IMR-90 (cell line): ENCODE data around the gene UCP3. TPM values are rescaled to one million over a fixed set of nuclear protein-coding genes. Genes with fewer than 3 reads are reported as not detected.

Experiments
- ATAC-seq: fragments of 200-7000 bp; cut with Tn5 transposase; 2 replicates; pipeline ENCODE4 v1.9.1; 2020; ENCODE audit warnings: low read depth, mild to moderate bottlenecking, moderate library complexity
- BruUV-seq: library from RNA; stranded (reverse); fragments of 400-500 nt; replicated peaks from 2 replicates; lab custom pipeline; 2021; lab: Mats Ljungman, UMichigan
- CTCF ChIA-PET: fragments of 300-600 bp; formaldehyde crosslinking; extraction: SDS; loops from one replicate; lab custom pipeline; 2021; ENCODE audit warnings: antibody characterized with exemption; lab: Yijun Ruan, JAX
- POLR2A ChIA-PET: fragments of 300-600 bp; sonication (Branson Sonifier 250); formaldehyde crosslinking; loops from one replicate; lab custom pipeline; 2022; ENCODE audit warnings: antibody characterized with exemption; ENCODE audit not compliant: unreplicated experiment; lab: Charles Lee
- DNase-seq: peaks from one replicate; pipeline ENCODE4 v3.0.0; 2013
- H2AFZ ChIP-seq: replicated peaks from 2 replicates; pipeline ENCODE3; 2013; ENCODE audit warnings: low read length, mild to moderate bottlenecking; ENCODE audit not compliant: poor library complexity
- H2AK5ac ChIP-seq: 2 replicates; pipeline ENCODE4 v1.6.1; 2013; ENCODE audit warnings: low read depth, low read length, inconsistent platforms
- H2AK9ac ChIP-seq: replicated peaks from 2 replicates; pipeline ENCODE3; 2013; ENCODE audit warnings: mild to moderate bottlenecking, low read depth, low read length, moderate library complexity; ENCODE audit not compliant: poor library complexity
- H2BK120ac ChIP-seq: 2 replicates; pipeline ENCODE4 v1.6.1; 2013; ENCODE audit warnings: low read depth, low read length, inconsistent platforms
- H2BK15ac ChIP-seq: 3 replicates; pipeline ENCODE4 v1.6.1; 2013; ENCODE audit warnings: low read depth, low read length, inconsistent platforms
- H2BK20ac ChIP-seq: 2 replicates; pipeline ENCODE4 v1.6.1; 2013; ENCODE audit warnings: low read depth, mild to moderate bottlenecking, inconsistent platforms, low read length, moderate library complexity
- H2BK5ac ChIP-seq: 2 replicates; pipeline ENCODE4 v1.6.1; 2013; ENCODE audit warnings: mild to moderate bottlenecking, low read depth, low read length, inconsistent platforms; ENCODE audit not compliant: poor library complexity, severe bottlenecking
- H3K14ac ChIP-seq: replicated peaks from 2 replicates; pipeline ENCODE4 v1.6.1; 2013; ENCODE audit warnings: low read depth, low read length, inconsistent platforms
- H3K18ac ChIP-seq: 2 replicates; pipeline ENCODE4 v1.6.1; 2013; ENCODE audit warnings: low read depth, low read length, control low read depth
- H3K23ac ChIP-seq: 2 replicates; pipeline ENCODE4 v1.6.1; 2013; ENCODE audit warnings: low read depth, low read length, inconsistent platforms
- H3K27ac ChIP-seq: 2 replicates; pipeline ENCODE4 v1.5.1; 2013; ENCODE audit warnings: mild to moderate bottlenecking, control low read depth, low read length; ENCODE audit not compliant: insufficient read depth
- H3K27me3 ChIP-seq: 2 replicates; pipeline ENCODE4 v1.6.1; 2013; ENCODE audit warnings: low read length; ENCODE audit not compliant: control insufficient read depth, insufficient read depth
- H3K36me3 ChIP-seq: 2 replicates; pipeline ENCODE4 v1.6.1; 2013; ENCODE audit warnings: low read length, mixed read lengths; ENCODE audit not compliant: control insufficient read depth, insufficient read depth
- H3K4ac ChIP-seq: 2 replicates; pipeline ENCODE4 v1.6.1; 2013; ENCODE audit warnings: low read depth, low read length, inconsistent platforms
- H3K4me1 ChIP-seq: 2 replicates; pipeline ENCODE4 v1.6.1; 2013; ENCODE audit warnings: low read length, mixed read lengths; ENCODE audit not compliant: control insufficient read depth, insufficient read depth
- H3K4me2 ChIP-seq: 2 replicates; pipeline ENCODE4 v1.6.1; 2013; ENCODE audit warnings: low read depth, mild to moderate bottlenecking, control low read depth, low read length, moderate library complexity
- H3K4me3 ChIP-seq: 2 replicates; pipeline ENCODE4 v1.5.1; 2013; ENCODE audit warnings: low read depth, mild to moderate bottlenecking, control low read depth, low read length, moderate library complexity; ENCODE audit not compliant: insufficient read depth
- H3K56ac ChIP-seq: 2 replicates; pipeline ENCODE4 v1.6.1; 2013; ENCODE audit warnings: low read length, inconsistent platforms; ENCODE audit not compliant: insufficient read depth; ENCODE audit errors: extremely low read depth
- H3K79me1 ChIP-seq, 2 experiments: 2 replicates each; pipeline ENCODE4 v1.6.1; 2013; ENCODE audit warnings: low read length in 2 of 2, inconsistent platforms in 1 of 2, low read depth in 1 of 2
- H3K9ac ChIP-seq: 2 replicates; pipeline ENCODE4 v1.6.1; 2013; ENCODE audit warnings: low read depth, low read length, control low read depth
- H3K9me1 ChIP-seq: 2 replicates; pipeline ENCODE4 v1.6.1; 2013; ENCODE audit warnings: low read length, inconsistent platforms; ENCODE audit not compliant: insufficient read depth
- H3K9me3 ChIP-seq: 2 replicates; pipeline ENCODE4 v1.6.1; 2013; ENCODE audit warnings: low read length; ENCODE audit not compliant: control insufficient read depth, insufficient read depth
- H4K20me1 ChIP-seq: 2 replicates; pipeline ENCODE4 v1.6.1; 2013; ENCODE audit warnings: low read length, inconsistent platforms; ENCODE audit not compliant: insufficient read depth
- H4K5ac ChIP-seq: 2 replicates; pipeline ENCODE4 v1.6.1; 2013; ENCODE audit warnings: mild to moderate bottlenecking, low read depth, low read length, control low read depth
- H4K8ac ChIP-seq, 2 experiments: 2 replicates each; pipeline ENCODE4 v1.6.1; 2013; ENCODE audit warnings: low read depth in 2 of 2, low read length in 2 of 2, control low read depth in 1 of 2, inconsistent platforms in 1 of 2
- H4K91ac ChIP-seq: 2 replicates; pipeline ENCODE4 v1.6.1; 2013; ENCODE audit warnings: low read depth, low read length, inconsistent platforms; ENCODE audit not compliant: insufficient read depth
- CHD1 ChIP-seq: IDR thresholded peaks from 2 replicates; pipeline ENCODE4 v1.6.1; 2012; ENCODE audit warnings: low read depth, low read length, improper control_type of control experiment
- ELK1 ChIP-seq: fragments of 150-350 bp; IDR thresholded peaks from 2 replicates; pipeline ENCODE4 v1.6.1; 2016; ENCODE audit warnings: low read depth, mild to moderate bottlenecking, low read length, moderate library complexity, borderline replicate concordance
- MAFK ChIP-seq: IDR thresholded peaks from 2 replicates; pipeline ENCODE4 v1.6.1; 2012; ENCODE audit warnings: low read depth, low read length, improper control_type of control experiment
- MXI1 ChIP-seq: IDR thresholded peaks from 2 replicates; pipeline ENCODE4 v1.6.1; 2012; ENCODE audit warnings: low read depth, mild to moderate bottlenecking, low read length, moderate library complexity, borderline replicate concordance
- NFE2L2 ChIP-seq: fragments of 150-350 bp; IDR thresholded peaks from 2 replicates; pipeline ENCODE4 v1.6.1; 2016; ENCODE audit warnings: low read depth, mild to moderate bottlenecking, low read length
- POLR2A ChIP-seq: IDR thresholded peaks from 2 replicates; pipeline ENCODE4 v1.6.1; 2012; ENCODE audit warnings: mild to moderate bottlenecking, low read depth, low read length
- RAD21 ChIP-seq: IDR thresholded peaks from 2 replicates; pipeline ENCODE4 v1.6.1; 2012; ENCODE audit warnings: low read length, improper control_type of control experiment
- RCOR1 ChIP-seq: IDR thresholded peaks from 2 replicates; pipeline ENCODE4 v1.6.1; 2012; ENCODE audit warnings: mild to moderate bottlenecking, low read length, improper control_type of control experiment; ENCODE audit not compliant: insufficient replicate concordance
- RFX5 ChIP-seq: IDR thresholded peaks from 2 replicates; pipeline ENCODE4 v1.8.0; 2012; ENCODE audit warnings: low read depth, mild to moderate bottlenecking, low read length, moderate library complexity
- SMC3 ChIP-seq: fragments of 150-350 bp; IDR thresholded peaks from 2 replicates; pipeline ENCODE4 v1.6.1; 2016; ENCODE audit warnings: low read depth, mild to moderate bottlenecking, antibody characterized with exemption, low read length, moderate library complexity
- USF2 ChIP-seq: fragments of 150-350 bp; IDR thresholded peaks from 2 replicates; pipeline ENCODE4 v1.6.1; 2017; ENCODE audit warnings: mild to moderate bottlenecking, antibody characterized with exemption, low read length, low read depth
- WGBS, 2 experiments: methylation state at CpG; one replicate each; pipeline versions ENCODE4 v1.1.5 to v1.1.7; 2013; ENCODE audit warnings: missing lambda C conversion rate in 2 of 2; ENCODE audit not compliant: insufficient read length in 1 of 2; ENCODE audit errors: extremely low coverage in 2 of 2; 5-methylcytosine and 5-hydroxymethylcytosine counted together
- dilution Hi-C: fragments of 300-500 bp; cut with HindIII; formaldehyde crosslinking; loops from one replicate; pipeline ENCODE4 v1.14.3; 2018; ENCODE audit warnings: low sequenced_read_pairs; ENCODE audit not compliant: unreplicated experiment
- in situ Hi-C: fragments of 300-500 bp; cut with MboI; formaldehyde crosslinking; loops from 3 replicates; pipeline ENCODE4 v1.14.3; 2019; ENCODE audit warnings: low sequenced_read_pairs, inconsistent platforms, mixed read lengths
- intact Hi-C: fragments of 100-400 bp; cut with micrococcal nuclease; formaldehyde crosslinking; loops from 2 replicates; pipeline ENCODE4 v1.10.0; 2022
- polyA plus RNA-seq, 3 experiments: library from polyadenylated mRNA; depleted of rRNA; stranded (reverse); fragments of >200 nt; gene quantifications; 2 replicates each; pipeline ENCODE4 v1.2.3, GENCODE V29; 2012; ENCODE audit warnings: low replicate concordance in 1 of 3
- total RNA-seq: library from RNA; depleted of rRNA; stranded (reverse); fragments of >200 nt; gene quantifications from 2 replicates; pipeline ENCODE4 v1.2.3, GENCODE V29; 2012

The UCP3 gene
- total and polyA plus RNA-seq, 2 of the 4 experiments (the other 2 are of a cell fraction), result under 0.01 to 0.80 TPM

- Histone ChIP-seq H3K9ac (no peak overlapping the region), H4K91ac (no peak overlapping the region), H3K14ac (no peak overlapping the region), H3K18ac (no peak overlapping the region), H3K4me3 (no peak overlapping the region), H3K4me1 (no peaks in the 10 kb centered on the region), H3K4me2 (no peak overlapping the region), H3K27me3 (no peaks in the 10 kb centered on the region), H3K23ac (no peak overlapping the region), H3K9me1 (peaks cover 12% of the 10 kb centered on the region; the same call in 1 of the 2 replicates), H3K27ac (no peak overlapping the region), H2BK120ac (no peak overlapping the region), H2BK15ac (no peak overlapping the region), H2BK20ac (no peak overlapping the region), H2BK5ac (no peak overlapping the region), H3K79me1 (0 out of 4 replicates have a peak, but pooled peaks cover 0 to 10% of the 10 kb centered on the region in 2 experiments), H2AK5ac (no peak overlapping the region), H3K36me3 (no peaks in the 10 kb centered on the region), H2AFZ (no peak overlapping the region), H4K8ac (no peak overlapping the region), H4K20me1 (peaks cover 2% of the 10 kb centered on the region; the same call in 1 of the 2 replicates), H3K56ac (no peak overlapping the region), H3K4ac (no peak overlapping the region), H4K5ac (no peak overlapping the region), H3K9me3 (no peaks in the 10 kb centered on the region), H2AK9ac (no peak overlapping the region)
- intact Hi-C loops (no loop called here), dilution Hi-C loops (no loop called here), in situ Hi-C loops (no loop called here)
- 100% methylated on average over 9 of the region's 18 CpGs; no CpG with 5 or more reads in 1 of the 2 experiments for WGBS, 2 experiments
- TF ChIP-seq MXI1 (no peak), USF2 (no peak), POLR2A (no peak), RAD21 (no peak), MAFK (no peak), SMC3 (no peak), RFX5 (no peak), RCOR1 (no peak), CHD1 (no peak), NFE2L2 (no peak), ELK1 (no peak)
- POLR2A ChIA-PET, result no interaction called here
- BruUV-seq, result no TSS peak
- DNase-seq, result no peak
- CTCF ChIA-PET, result no interaction called here
- ATAC-seq, result no peak
These were observed 30.9 kb downstream of the UCP3 start for GRCh38 chr11:73977856-73978519.
